ENCODE data around the gene HSD11B2. TPM values are rescaled to one million over a fixed set of nuclear protein-coding genes. Genes with fewer than 3 reads are reported as not detected.

HSD11B2 gene
- total RNA-seq, 1 donor from 2014 or later = 2.1 TPM

- peaks cover 29% of the 10 kb centered on the region for H3K36me3 ChIP-seq (ENCODE audit: control insufficient read depth, insufficient read depth, low read length)
- no peaks in the 10 kb centered on the region for H3K27me3 ChIP-seq (ENCODE audit: control insufficient read depth, insufficient read depth, low read length)
- no peak for DNase-seq (ENCODE audit: low read depth)
- no peak for FAIRE-seq
- H3K4me3 ChIP-seq (ENCODE audit: low read depth, low read length) = no peak overlapping the region
- TF ChIP-seq CTCF (IDR thresholded peaks at IDR 0.05; ENCODE audit: insufficient read depth, low read length, severe bottlenecking) = no peak
Measured at GRCh38 chr16:67451061-67451703, 20.3 kb downstream of the HSD11B2 start.

- DNase-seq (ENCODE audit: low read depth) (no peak), FAIRE-seq (peak; percentile 72)
- Histone ChIP-seq H3K36me3 (ENCODE audit: control insufficient read depth, insufficient read depth, low read length) (peaks cover 29% of the 10 kb centered on the region), H3K27me3 (ENCODE audit: control insufficient read depth, insufficient read depth, low read length) (no peaks in the 10 kb centered on the region), H3K4me3 (ENCODE audit: low read depth, low read length) (no peak overlapping the region)
- no peak for TF ChIP-seq CTCF (IDR thresholded peaks at IDR 0.05; ENCODE audit: insufficient read depth, low read length, severe bottlenecking)
Measured at GRCh38 chr16:67451704-67452435, 20.9 kb downstream of the HSD11B2 start.

GRCh38 chr16:67454104-67454503 is 23.2 kb downstream of the HSD11B2 start:
- DNase-seq (ENCODE audit: low read depth) = no peak
- TF ChIP-seq CTCF (IDR thresholded peaks at IDR 0.05; ENCODE audit: insufficient read depth, low read length, severe bottlenecking) = no peak

GRCh38 chr16:67454852-67455251 is 23.9 kb downstream of the HSD11B2 start:
- FAIRE-seq = no peak
- peaks cover 22% of the 10 kb centered on the region for H3K36me3 ChIP-seq (ENCODE audit: control insufficient read depth, insufficient read depth, low read length)
- TF ChIP-seq CTCF (IDR thresholded peaks at IDR 0.05; ENCODE audit: insufficient read depth, low read length, severe bottlenecking) = no peak

More at GRCh38 chr16:67454104-67454503, 23.2 kb downstream of the HSD11B2 start:
- Histone ChIP-seq H3K4me3 (ENCODE audit: low read depth, low read length) (no peak overlapping the region), H3K36me3 (ENCODE audit: control insufficient read depth, insufficient read depth, low read length) (peaks cover 23% of the 10 kb centered on the region), H3K27me3 (ENCODE audit: control insufficient read depth, insufficient read depth, low read length) (no peaks in the 10 kb centered on the region)
- FAIRE-seq = no peak

GRCh38 chr16:67456391-67457081 is 25.6 kb downstream of the HSD11B2 start:
- peaks cover 16% of the 10 kb centered on the region for H3K36me3 ChIP-seq (ENCODE audit: control insufficient read depth, insufficient read depth, low read length)
- H3K4me3 ChIP-seq (ENCODE audit: low read depth, low read length) = no peak overlapping the region
- peak; percentile 39 for TF ChIP-seq CTCF (IDR thresholded peaks at IDR 0.05; ENCODE audit: insufficient read depth, low read length, severe bottlenecking)
- no peak for FAIRE-seq
- no peaks in the 10 kb centered on the region for H3K27me3 ChIP-seq (ENCODE audit: control insufficient read depth, insufficient read depth, low read length)
- DNase-seq (ENCODE audit: low read depth) = peak; percentile 19

More at GRCh38 chr16:67454852-67455251, 23.9 kb downstream of the HSD11B2 start:
- no peaks in the 10 kb centered on the region for H3K27me3 ChIP-seq (ENCODE audit: control insufficient read depth, insufficient read depth, low read length)
- no peak overlapping the region for H3K4me3 ChIP-seq (ENCODE audit: low read depth, low read length)
- DNase-seq (ENCODE audit: low read depth) = no peak
